GM19193 (cell line): ENCODE data around the gene RMND5B.

Source experiments
- POLR2A ChIP-seq: IDR thresholded peaks from 4 replicates; pipeline ENCODE4 v1.6.1; 2011; ENCODE audit not compliant: insufficient read depth, insufficient read length; ENCODE audit errors: extremely low read depth

Gene RMND5B

GRCh38 chr5:178111925-178112324 lies 18.9 kb upstream of the RMND5B start:
- no peak for TF ChIP-seq POLR2A

- TF ChIP-seq POLR2A: no peak
Measured at GRCh38 chr5:178112545-178112944, 18.3 kb upstream of the RMND5B start.

- peak; percentile 49 for TF ChIP-seq POLR2A
Measured at GRCh38 chr5:178113141-178113787, 17.6 kb upstream of the RMND5B start, which contains the start of gene N4BP3. N4BP3 (plus strand) TSS chr5:178113532; CDS start chr5:178119584, 6,052 bp downstream.

GRCh38 chr5:178113841-178114324 lies 16.9 kb upstream of the RMND5B start:
- no peak for TF ChIP-seq POLR2A

- TF ChIP-seq POLR2A: no peak
Measured at GRCh38 chr5:178114325-178115135, 16.3 kb upstream of the RMND5B start.

- TF ChIP-seq POLR2A: no peak
Measured at GRCh38 chr5:178115136-178115813, 15.5 kb upstream of the RMND5B start.

- TF ChIP-seq POLR2A: no peak
Measured at GRCh38 chr5:178115814-178116142, 15.0 kb upstream of the RMND5B start.

GRCh38 chr5:178116143-178116885 lies 14.5 kb upstream of the RMND5B start:
- TF ChIP-seq POLR2A: peak; percentile 58

GRCh38 chr5:178117923-178118701 lies 12.7 kb upstream of the RMND5B start:
- peak; percentile 20 for TF ChIP-seq POLR2A

GRCh38 chr5:178119915-178120606 lies 10.8 kb upstream of the RMND5B start:
- no peak for TF ChIP-seq POLR2A

GRCh38 chr5:178120607-178121357 lies 10.0 kb upstream of the RMND5B start:
- TF ChIP-seq POLR2A: peak; percentile 48

GRCh38 chr5:178121391-178122276 lies 9.2 kb upstream of the RMND5B start:
- no peak for TF ChIP-seq POLR2A
